ENCODE measurements around the gene HERPUD1. TPM values are rescaled to one million over a fixed set of nuclear protein-coding genes. Genes with fewer than 3 reads are reported as not detected.
A peak's percentile ranks its signal among the peaks of the same experiment; 100 is the strongest.
"Not testable (repeated sequence)": the region's sequence is repeated elsewhere in the genome, so short reads cannot be mapped to it uniquely, and the experiment has no call there.

The HERPUD1 gene
- total RNA-seq, 1 donor from 2014 or later = 110 TPM

- Histone ChIP-seq H3K36me3 (ENCODE audit: control insufficient read depth, insufficient read depth, low read length) (peaks cover 7% of the 10 kb centered on the region), H3K4me3 (ENCODE audit: low read depth, low read length) (no peak overlapping the region), H3K27me3 (ENCODE audit: control insufficient read depth, insufficient read depth, low read length) (no peaks in the 10 kb centered on the region)
- FAIRE-seq = no peak
- DNase-seq (ENCODE audit: low read depth) = no peak
- TF ChIP-seq CTCF (IDR thresholded peaks at IDR 0.05; ENCODE audit: insufficient read depth, low read length, severe bottlenecking) = no peak
Measured at GRCh38 chr16:56929639-56930038, 2.3 kb upstream of the HERPUD1 start.

- DNase-seq (ENCODE audit: low read depth) = no peak
- no peak overlapping the region for H3K4me3 ChIP-seq (ENCODE audit: low read depth, low read length)
- TF ChIP-seq CTCF (IDR thresholded peaks at IDR 0.05; ENCODE audit: insufficient read depth, low read length, severe bottlenecking) = no peak
- no peak for FAIRE-seq
- peaks cover 7% of the 10 kb centered on the region for H3K36me3 ChIP-seq (ENCODE audit: control insufficient read depth, insufficient read depth, low read length)
- no peaks in the 10 kb centered on the region for H3K27me3 ChIP-seq (ENCODE audit: control insufficient read depth, insufficient read depth, low read length)
Measured at GRCh38 chr16:56930486-56931270, 1.3 kb upstream of the HERPUD1 start.

GRCh38 chr16:56931271-56931891 is 561 bp upstream of the HERPUD1 start:
- FAIRE-seq (no peak), DNase-seq (ENCODE audit: low read depth) (no peak)
- H3K36me3 ChIP-seq (ENCODE audit: control insufficient read depth, insufficient read depth, low read length) = peaks cover 9% of the 10 kb centered on the region
- no peaks in the 10 kb centered on the region for H3K27me3 ChIP-seq (ENCODE audit: control insufficient read depth, insufficient read depth, low read length)
- peak overlapping the region; percentile 11 for H3K4me3 ChIP-seq (ENCODE audit: low read depth, low read length)
- TF ChIP-seq CTCF (IDR thresholded peaks at IDR 0.05; ENCODE audit: insufficient read depth, low read length, severe bottlenecking) = no peak

- Histone ChIP-seq H3K27me3 (ENCODE audit: control insufficient read depth, insufficient read depth, low read length) (no peaks in the 10 kb centered on the region), H3K36me3 (ENCODE audit: control insufficient read depth, insufficient read depth, low read length) (peaks cover 14% of the 10 kb centered on the region), H3K4me3 (ENCODE audit: low read depth, low read length) (peak overlapping the region; percentile 98)
- DNase-seq (ENCODE audit: low read depth) (peak; percentile 73), FAIRE-seq (no peak)
- TF ChIP-seq CTCF (IDR thresholded peaks at IDR 0.05; ENCODE audit: insufficient read depth, low read length, severe bottlenecking) = no peak
Measured at GRCh38 chr16:56932721-56933619, 1.0 kb downstream of the HERPUD1 start.

GRCh38 chr16:56933828-56934598 is 2.1 kb downstream of the HERPUD1 start:
- TF ChIP-seq CTCF (IDR thresholded peaks at IDR 0.05; ENCODE audit: insufficient read depth, low read length, severe bottlenecking) = no peak
- H3K4me3 ChIP-seq (ENCODE audit: low read depth, low read length) = peak overlapping the region; percentile 98
- DNase-seq (ENCODE audit: low read depth) (no peak), FAIRE-seq (no peak)
- peaks cover 19% of the 10 kb centered on the region for H3K36me3 ChIP-seq (ENCODE audit: control insufficient read depth, insufficient read depth, low read length)
- H3K27me3 ChIP-seq (ENCODE audit: control insufficient read depth, insufficient read depth, low read length) = no peaks in the 10 kb centered on the region

- Histone ChIP-seq H3K4me3 (ENCODE audit: low read depth, low read length) (peak overlapping the region; percentile 98), H3K36me3 (ENCODE audit: control insufficient read depth, insufficient read depth, low read length) (peaks cover 21% of the 10 kb centered on the region)
- DNase-seq (ENCODE audit: low read depth); FAIRE-seq; H3K27me3 ChIP-seq (ENCODE audit: control insufficient read depth, insufficient read depth, low read length): not testable (repeated sequence)
Measured at GRCh38 chr16:56934599-56935145, 2.7 kb downstream of the HERPUD1 start.
